A673 (cell line): ENCODE measurements around the gene MEGF11.
A peak's percentile ranks its signal among the peaks of the same experiment; 100 is the strongest.

Source experiments
- CTCF ChIP-seq: fragments of 300-800, 200-600 bp; sonication (generic); conservative IDR thresholded peaks from 2 replicates; pipeline ENCODE4 v1.5.1; 2017; ENCODE audit warnings: low read depth, mild to moderate bottlenecking, antibody characterized with exemption, low read length, moderate library complexity, mixed read lengths
- EZH2 ChIP-seq: fragments of 200-600 bp; sonication (generic); IDR thresholded peaks from 2 replicates; pipeline ENCODE4 v1.6.1; 2017; ENCODE audit warnings: borderline replicate concordance, low read depth, mild to moderate bottlenecking, mixed read lengths, antibody characterized with exemption, low read length; ENCODE audit not compliant: poor library complexity, severe bottlenecking

GRCh38 chr15:65856821-65857455 is 396.6 kb downstream of the MEGF11 start:
- peak; percentile 92 for TF ChIP-seq CTCF
- TF ChIP-seq EZH2 = no peak
